ENCODE measurements around the gene SERINC1. TPM values are rescaled to one million over a fixed set of nuclear protein-coding genes. Genes with fewer than 3 reads are reported as not detected.

The SERINC1 gene
- total and polyA plus RNA-seq, 9 donors, result 106 to 146 (median 135) TPM

DNA sequence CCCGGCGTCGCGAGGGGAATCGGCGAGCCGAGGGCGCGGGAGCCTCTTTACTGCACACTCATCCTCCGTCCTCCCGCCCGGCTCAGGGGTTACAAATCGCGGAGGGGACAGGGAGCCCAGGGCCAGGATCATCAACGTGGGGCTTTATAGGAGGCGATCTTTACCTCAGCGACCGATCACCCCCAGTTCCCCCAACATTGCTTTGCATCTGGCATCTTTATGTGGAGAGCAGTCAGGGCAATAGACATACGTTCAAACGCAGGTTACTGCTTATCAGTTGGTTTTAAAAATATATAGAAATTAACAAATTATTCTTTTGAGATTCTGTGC, 71.5 kb downstream of the SERINC1 start:
- peak overlapping the region; percentile 23 for H3K27ac ChIP-seq (ENCODE audit: low read length)
- peak overlapping the region; percentile 97 for H3K4me3 ChIP-seq (ENCODE audit: low read length)
- no peaks in the 10 kb centered on the region for H3K36me3 ChIP-seq (ENCODE audit: control insufficient read depth, insufficient read depth, low read length)
- WGBS (ENCODE audit: insufficient coverage), result 0% methylated on average over 12 of the region's 20 CpGs
- peaks cover 2% of the 10 kb centered on the region for H3K4me1 ChIP-seq (ENCODE audit: control insufficient read depth, insufficient read depth, low read length)
- no peaks in the 10 kb centered on the region for H3K27me3 ChIP-seq (ENCODE audit: control insufficient read depth, insufficient read depth, low read length)
- no peaks in the 10 kb centered on the region for H3K9me3 ChIP-seq (replicated peaks; ENCODE audit: control insufficient read depth, low read depth, low read length)
- DNase-seq, result no peak

DNA sequence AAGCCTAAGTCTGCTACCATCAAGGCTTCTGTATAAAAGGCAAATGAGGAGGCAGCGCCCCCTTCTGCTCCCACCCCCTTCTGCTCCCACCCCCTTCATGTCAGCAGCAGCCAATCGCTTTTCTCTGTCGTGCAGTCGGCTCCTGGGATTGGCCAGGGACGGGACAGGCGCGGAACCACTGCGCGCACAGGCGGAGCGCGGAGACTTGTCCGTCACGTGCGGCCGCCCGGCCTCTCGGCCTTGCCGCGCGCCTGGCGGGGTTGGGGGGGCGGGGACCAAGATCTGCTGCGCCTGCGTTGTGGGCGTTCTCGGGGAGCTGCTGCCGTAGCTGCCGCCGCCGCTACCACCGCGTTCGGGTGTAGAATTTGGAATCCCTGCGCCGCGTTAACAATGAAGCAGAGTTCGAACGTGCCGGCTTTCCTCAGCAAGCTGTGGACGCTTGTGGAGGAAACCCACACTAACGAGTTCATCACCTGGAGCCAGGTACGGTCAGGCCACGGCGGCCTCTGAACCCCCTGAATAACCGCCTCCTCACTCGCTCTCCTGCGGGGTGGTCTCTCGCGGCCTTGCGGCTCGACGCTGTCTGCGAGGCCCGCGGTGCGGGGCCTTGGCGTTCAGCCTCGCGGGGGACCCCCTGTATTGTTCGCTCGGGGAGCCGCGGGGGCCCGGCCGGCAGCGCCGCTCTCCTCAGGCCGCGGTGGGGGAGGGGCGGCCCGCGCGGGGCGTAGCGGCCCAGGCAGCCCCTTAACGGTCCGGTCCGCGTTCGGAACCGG, 72.1 kb downstream of the SERINC1 start, which contains the start of gene HSF2:
Gene HSF2, plus strand, starts transcription at position 305 of the 773 bp plus-strand sequence. Its CDS starts 86 bp downstream, at position 391.
- Histone ChIP-seq H3K4me1 (ENCODE audit: control insufficient read depth, insufficient read depth, low read length) (peaks cover 2% of the 10 kb centered on the region), H3K9me3 (replicated peaks; ENCODE audit: control insufficient read depth, low read depth, low read length) (no peaks in the 10 kb centered on the region), H3K36me3 (ENCODE audit: control insufficient read depth, insufficient read depth, low read length) (no peaks in the 10 kb centered on the region), H3K27ac (ENCODE audit: low read length) (peak within 1 kb of the TSS; percentile 95), H3K27me3 (ENCODE audit: control insufficient read depth, insufficient read depth, low read length) (no peaks in the 10 kb centered on the region), H3K4me3 (ENCODE audit: low read length) (peak within 1 kb of the TSS; percentile 97)
- DNase-seq, result peak; percentile 99
- under 1% methylated on average over 78 of the region's 82 CpGs for WGBS (ENCODE audit: insufficient coverage)

DNA sequence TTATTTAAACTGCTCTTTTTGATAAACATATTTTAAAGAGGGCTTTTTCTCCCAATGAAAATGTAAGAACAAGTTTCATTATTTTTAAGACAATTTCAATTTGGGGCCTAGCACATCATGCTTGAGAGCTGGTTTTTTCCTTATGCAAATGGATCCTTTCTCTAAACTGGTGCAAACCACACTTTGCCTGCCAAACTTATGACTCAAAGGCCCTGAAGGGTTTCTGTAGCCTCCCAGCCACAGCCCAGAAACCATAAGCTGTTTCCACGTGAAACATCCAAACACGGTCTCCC, 72.6 kb downstream of the SERINC1 start:
- no peaks in the 10 kb centered on the region for H3K27me3 ChIP-seq (ENCODE audit: control insufficient read depth, insufficient read depth, low read length)
- peak overlapping the region; percentile 83 for H3K27ac ChIP-seq (ENCODE audit: low read length)
- no peak for DNase-seq
- H3K36me3 ChIP-seq (ENCODE audit: control insufficient read depth, insufficient read depth, low read length), result no peaks in the 10 kb centered on the region
- H3K4me3 ChIP-seq (ENCODE audit: low read length), result peak overlapping the region; percentile 31
- H3K9me3 ChIP-seq (replicated peaks; ENCODE audit: control insufficient read depth, low read depth, low read length), result no peaks in the 10 kb centered on the region
- no CpG with 5 or more reads among the region's 2 CpGs for WGBS (ENCODE audit: insufficient coverage)
- H3K4me1 ChIP-seq (ENCODE audit: control insufficient read depth, insufficient read depth, low read length), result peaks cover 2% of the 10 kb centered on the region

GRCh38 chr6:122394016-122394415, 77.6 kb downstream of the SERINC1 start:
- no peak overlapping the region for H3K4me3 ChIP-seq (ENCODE audit: low read length)
- 80% methylated on average over 1 of the region's 5 CpGs for WGBS (ENCODE audit: insufficient coverage)
- H3K36me3 ChIP-seq (ENCODE audit: control insufficient read depth, insufficient read depth, low read length), result no peaks in the 10 kb centered on the region
- peaks cover under 1% of the 10 kb centered on the region for H3K4me1 ChIP-seq (ENCODE audit: control insufficient read depth, insufficient read depth, low read length)
- no peaks in the 10 kb centered on the region for H3K27me3 ChIP-seq (ENCODE audit: control insufficient read depth, insufficient read depth, low read length)
- H3K9me3 ChIP-seq (replicated peaks; ENCODE audit: control insufficient read depth, low read depth, low read length), result no peaks in the 10 kb centered on the region
- DNase-seq, result no peak
- H3K27ac ChIP-seq (ENCODE audit: low read length), result no peak overlapping the region

DNA sequence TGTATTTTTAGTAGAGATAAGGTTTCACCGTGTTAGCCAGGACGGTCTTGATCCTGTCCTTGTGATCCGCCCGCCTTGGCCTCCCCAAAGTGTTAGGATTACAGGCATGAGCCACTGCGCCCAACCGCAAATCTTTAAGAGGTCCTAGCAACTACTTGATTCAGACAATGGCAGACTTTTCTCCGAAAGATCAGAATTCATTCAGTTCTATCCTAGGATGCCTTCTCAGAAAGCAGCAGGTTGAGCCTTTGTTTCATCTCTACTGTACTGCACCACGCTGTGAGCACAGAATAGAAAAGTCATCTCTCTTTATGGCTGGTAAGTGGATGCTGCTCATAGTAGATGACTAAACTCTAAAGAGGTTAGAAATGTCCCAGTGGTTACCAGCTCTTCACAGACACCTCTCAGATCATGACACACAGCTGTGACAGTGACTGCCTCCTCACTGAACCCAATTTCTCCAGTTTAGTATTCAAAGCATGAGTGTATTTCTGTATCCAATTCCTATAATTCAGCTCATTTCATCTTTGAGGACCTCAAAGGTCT, 78.2 kb downstream of the SERINC1 start:
- Histone ChIP-seq H3K27me3 (ENCODE audit: control insufficient read depth, insufficient read depth, low read length) (no peaks in the 10 kb centered on the region), H3K4me3 (ENCODE audit: low read length) (no peak overlapping the region), H3K4me1 (ENCODE audit: control insufficient read depth, insufficient read depth, low read length) (no peaks in the 10 kb centered on the region), H3K9me3 (replicated peaks; ENCODE audit: control insufficient read depth, low read depth, low read length) (no peaks in the 10 kb centered on the region), H3K36me3 (ENCODE audit: control insufficient read depth, insufficient read depth, low read length) (no peaks in the 10 kb centered on the region), H3K27ac (ENCODE audit: low read length) (no peak overlapping the region)
- DNase-seq, result no peak
- WGBS (ENCODE audit: insufficient coverage), result 74% methylated on average over 7 of the region's 8 CpGs

Other genes starting within 250 kb of the SERINC1 start
- 30.8 TPM for gene HSF2, start 72.2 kb downstream of the SERINC1 start, total RNA-seq
- gene HSF2, start 72.2 kb downstream of the SERINC1 start, polyA plus RNA-seq (ENCODE audit: insufficient read depth in 1 of 8, insufficient read length in 8 of 8, low replicate concordance in 1 of 8), result 10 to 100 TPM; 24.1 to 29.2 (median 27.4) TPM
- gene PKIB, start 138.6 kb upstream of the SERINC1 start, total RNA-seq, result 1.6 TPM
- 1 to 10 TPM in 6 of 8 donors, under 1 TPM in 2; 0.71 to 4.8 (median 1.6) TPM for gene PKIB, start 138.6 kb upstream of the SERINC1 start, polyA plus RNA-seq (ENCODE audit: insufficient read depth in 1 of 8, insufficient read length in 8 of 8, low replicate concordance in 1 of 8)

All from muscle of leg (tissue), 11 donors.